ENCODE data around the gene PTPRN2.

Gene PTPRN2

GRCh38 chr7:158097453-158098124, 490.0 kb downstream of the PTPRN2 start:
- no peak for DNase-seq (ENCODE audit: low read depth in 2 of 2)

GRCh38 chr7:158097106-158097452, 490.5 kb downstream of the PTPRN2 start:
- no peak for DNase-seq (ENCODE audit: low read depth in 2 of 2)

- DNase-seq (ENCODE audit: low read depth in 2 of 2), result no peak
Measured at GRCh38 chr7:158096582-158096981, 491.0 kb downstream of the PTPRN2 start.

GRCh38 chr7:158094671-158095226, 492.9 kb downstream of the PTPRN2 start:
- DNase-seq (ENCODE audit: low read depth in 2 of 2), result no peak

- no peak for DNase-seq (ENCODE audit: low read depth in 2 of 2)
Measured at GRCh38 chr7:158094046-158094445, 493.6 kb downstream of the PTPRN2 start.

- DNase-seq (ENCODE audit: low read depth in 2 of 2), result no peak
Measured at GRCh38 chr7:158093156-158093796, 494.3 kb downstream of the PTPRN2 start.

- no peak for DNase-seq (ENCODE audit: low read depth in 2 of 2)
Measured at GRCh38 chr7:158087196-158087595, 500.4 kb downstream of the PTPRN2 start.

- DNase-seq (ENCODE audit: low read depth in 2 of 2), result no peak
Measured at GRCh38 chr7:158085741-158086695, 501.6 kb downstream of the PTPRN2 start.

GRCh38 chr7:158084555-158084954, 503.1 kb downstream of the PTPRN2 start:
- DNase-seq (ENCODE audit: low read depth in 2 of 2), result no peak

- DNase-seq (ENCODE audit: low read depth in 2 of 2), result no peak
Measured at GRCh38 chr7:158083526-158084310, 503.9 kb downstream of the PTPRN2 start.

GRCh38 chr7:158082761-158083160, 504.9 kb downstream of the PTPRN2 start:
- no peak for DNase-seq (ENCODE audit: low read depth in 2 of 2)

- no peak for DNase-seq (ENCODE audit: low read depth in 2 of 2)
Measured at GRCh38 chr7:158080899-158081445, 506.7 kb downstream of the PTPRN2 start.

- DNase-seq (ENCODE audit: low read depth in 2 of 2), result no peak
Measured at GRCh38 chr7:158077934-158078910, 509.4 kb downstream of the PTPRN2 start.

- no peak for DNase-seq (ENCODE audit: low read depth in 2 of 2)
Measured at GRCh38 chr7:158077151-158077840, 510.3 kb downstream of the PTPRN2 start.

GRCh38 chr7:158076656-158077055, 511.0 kb downstream of the PTPRN2 start:
- DNase-seq (ENCODE audit: low read depth in 2 of 2), result no peak

- DNase-seq (ENCODE audit: low read depth in 2 of 2), result no peak
Measured at GRCh38 chr7:158076215-158076614, 511.4 kb downstream of the PTPRN2 start.

GRCh38 chr7:158075633-158076001, 512.0 kb downstream of the PTPRN2 start:
- no peak for DNase-seq (ENCODE audit: low read depth in 2 of 2)

- DNase-seq (ENCODE audit: low read depth in 2 of 2), result no peak
Measured at GRCh38 chr7:158074896-158075632, 512.6 kb downstream of the PTPRN2 start.

Measured in activated CD4-positive, alpha-beta T cell treated with anti-CD3 and anti-CD28 coated beads for 24 hours (primary cell).